Brain microvascular endothelial cell (primary cell): Measurements from ENCODE around the gene TBCE.

Experiments used
- DNase-seq: peaks from one replicate; pipeline ENCODE4 v3.0.0-alpha.2; 2020
- H3K27ac ChIP-seq: fragments of 250-450 bp; sonication (Bioruptor Pico); 2 replicates; pipeline ENCODE4 v1.5.1; 2020; ENCODE audit warnings: mild to moderate bottlenecking, moderate library complexity
- H3K27me3 ChIP-seq: fragments of 250-450 bp; sonication (Bioruptor Pico); replicated peaks from 2 replicates; pipeline ENCODE4 v1.5.1; 2020; ENCODE audit warnings: mild to moderate bottlenecking
- H3K36me3 ChIP-seq: fragments of 250-450 bp; sonication (Bioruptor Pico); replicated peaks from 2 replicates; pipeline ENCODE4 v1.5.1; 2020; ENCODE audit warnings: mild to moderate bottlenecking
- H3K4me3 ChIP-seq: 2 replicates; pipeline ENCODE4 v1.5.1; 2011; ENCODE audit warnings: low read depth, mild to moderate bottlenecking, control low read depth, low read length, moderate library complexity
- in situ Hi-C: cut with HindIII; loops from 2 replicates; pipeline ENCODE4 v1.10.0; 2017; ENCODE audit warnings: low sequenced_read_pairs, low pct_ligation_motif_present
- TF ChIP-seq, protein P1 (sequence below): IDR thresholded peaks from 2 replicates; pipeline ENCODE4 v1.5.1; 2011; ENCODE audit warnings: low read depth, mild to moderate bottlenecking, moderate library complexity, low read length, control low read depth, inconsistent platforms; ENCODE audit errors: missing control alignments

TBCE gene

DNA sequence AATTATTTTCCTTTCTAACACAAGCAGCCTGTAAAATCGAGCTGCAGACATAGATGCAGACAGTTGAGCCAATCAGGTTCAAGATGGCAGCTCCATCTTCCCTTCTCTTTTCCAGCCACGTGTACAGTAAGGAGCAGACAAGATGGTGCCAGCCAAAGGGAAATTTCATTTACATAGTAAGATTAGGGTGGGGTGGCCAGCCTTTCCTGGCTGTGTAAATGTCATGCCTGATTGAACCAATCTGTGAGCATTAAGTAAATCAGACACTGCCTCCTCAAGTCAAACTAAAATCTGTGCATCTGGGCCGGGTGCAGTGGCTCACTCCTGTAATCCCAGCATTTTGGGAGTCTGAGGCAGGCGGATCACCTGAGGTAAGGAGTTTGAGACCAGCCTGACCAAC is 60.2 kb downstream of the TBCE start:
- Histone ChIP-seq H3K27me3 (no peaks in the 10 kb centered on the region), H3K4me3 (no peak overlapping the region), H3K27ac (no peak overlapping the region), H3K36me3 (peaks cover 5% of the 10 kb centered on the region)
- DNase-seq = no peak
- TF ChIP-seq, protein P1, sequence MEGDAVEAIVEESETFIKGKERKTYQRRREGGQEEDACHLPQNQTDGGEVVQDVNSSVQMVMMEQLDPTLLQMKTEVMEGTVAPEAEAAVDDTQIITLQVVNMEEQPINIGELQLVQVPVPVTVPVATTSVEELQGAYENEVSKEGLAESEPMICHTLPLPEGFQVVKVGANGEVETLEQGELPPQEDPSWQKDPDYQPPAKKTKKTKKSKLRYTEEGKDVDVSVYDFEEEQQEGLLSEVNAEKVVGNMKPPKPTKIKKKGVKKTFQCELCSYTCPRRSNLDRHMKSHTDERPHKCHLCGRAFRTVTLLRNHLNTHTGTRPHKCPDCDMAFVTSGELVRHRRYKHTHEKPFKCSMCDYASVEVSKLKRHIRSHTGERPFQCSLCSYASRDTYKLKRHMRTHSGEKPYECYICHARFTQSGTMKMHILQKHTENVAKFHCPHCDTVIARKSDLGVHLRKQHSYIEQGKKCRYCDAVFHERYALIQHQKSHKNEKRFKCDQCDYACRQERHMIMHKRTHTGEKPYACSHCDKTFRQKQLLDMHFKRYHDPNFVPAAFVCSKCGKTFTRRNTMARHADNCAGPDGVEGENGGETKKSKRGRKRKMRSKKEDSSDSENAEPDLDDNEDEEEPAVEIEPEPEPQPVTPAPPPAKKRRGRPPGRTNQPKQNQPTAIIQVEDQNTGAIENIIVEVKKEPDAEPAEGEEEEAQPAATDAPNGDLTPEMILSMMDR = no peak
- in situ Hi-C loops = no loop called here

DNA sequence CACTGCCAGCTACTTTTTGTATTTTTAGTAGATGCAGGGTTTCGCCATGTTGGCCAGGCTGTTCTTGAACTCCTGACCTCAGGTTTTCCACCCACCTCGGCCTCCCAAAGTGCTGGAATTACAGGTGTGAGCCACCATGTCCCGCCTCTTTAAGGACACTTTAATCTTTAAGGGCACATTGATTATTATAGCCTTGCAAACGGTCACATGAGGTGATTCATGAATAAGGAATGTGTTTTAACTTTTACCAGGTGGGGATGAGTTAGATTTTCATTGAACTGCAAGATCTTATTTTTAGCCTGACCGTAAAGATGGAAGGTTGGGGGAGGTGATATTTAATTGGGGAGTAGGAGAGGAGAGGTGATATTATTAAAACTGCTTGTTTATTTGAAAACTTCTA is 61.9 kb downstream of the TBCE start:
- H3K27me3 ChIP-seq = no peaks in the 10 kb centered on the region
- H3K36me3 ChIP-seq = peaks cover 11% of the 10 kb centered on the region
- in situ Hi-C loops = no loop called here
- TF ChIP-seq, protein P1 = no peak
- H3K27ac ChIP-seq = no peak overlapping the region
- no peak for DNase-seq
- H3K4me3 ChIP-seq = no peak overlapping the region

DNA sequence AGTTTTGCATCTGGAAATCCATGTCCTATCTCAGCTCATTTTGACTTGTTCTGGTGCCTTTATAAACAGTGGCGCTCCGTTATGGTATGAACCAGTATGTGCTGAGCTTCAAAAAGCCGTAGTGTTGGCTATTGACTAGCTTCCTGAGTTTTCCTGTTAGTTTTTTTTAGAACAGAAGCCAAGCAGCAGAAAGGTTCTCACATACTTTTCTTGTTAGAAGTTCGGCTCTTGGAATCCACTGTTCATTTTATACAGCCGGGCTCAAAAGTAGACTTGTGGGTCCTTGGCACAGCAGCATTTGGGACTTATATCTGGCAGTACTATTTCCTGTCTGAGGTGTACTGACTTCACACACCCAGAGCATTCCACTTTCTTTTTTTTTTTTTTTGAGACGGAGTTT is 63.8 kb downstream of the TBCE start:
- in situ Hi-C loops = no loop called here
- H3K27ac ChIP-seq = no peak overlapping the region
- no peaks in the 10 kb centered on the region for H3K27me3 ChIP-seq
- TF ChIP-seq, protein P1 = no peak
- DNase-seq = peak; percentile 47
- H3K4me3 ChIP-seq = no peak overlapping the region
- peaks cover 17% of the 10 kb centered on the region for H3K36me3 ChIP-seq

DNA sequence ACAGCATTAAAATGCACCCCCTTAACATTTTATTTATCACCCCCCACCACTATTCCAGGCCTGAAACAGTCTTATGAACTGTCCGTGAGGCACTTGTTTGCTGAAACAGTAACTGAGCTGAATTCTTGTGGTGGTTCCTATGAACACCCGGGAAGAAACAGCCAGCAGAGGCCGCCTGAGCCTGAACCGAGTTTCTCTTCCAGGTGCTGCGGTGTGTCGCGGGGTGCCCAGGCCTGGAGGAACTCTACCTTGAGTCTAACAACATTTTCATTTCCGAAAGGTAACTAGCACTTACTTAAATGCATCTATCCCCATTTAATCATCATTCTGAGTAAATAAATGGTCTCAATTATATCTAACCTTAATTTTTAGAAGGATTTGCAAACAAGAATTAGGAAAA is 66.8 kb downstream of the TBCE start:
- Histone ChIP-seq H3K27me3 (no peaks in the 10 kb centered on the region), H3K36me3 (peaks cover 33% of the 10 kb centered on the region), H3K27ac (no peak overlapping the region), H3K4me3 (no peak overlapping the region)
- TF ChIP-seq, protein P1 = no peak
- in situ Hi-C loops = no loop called here
- no peak for DNase-seq

DNA sequence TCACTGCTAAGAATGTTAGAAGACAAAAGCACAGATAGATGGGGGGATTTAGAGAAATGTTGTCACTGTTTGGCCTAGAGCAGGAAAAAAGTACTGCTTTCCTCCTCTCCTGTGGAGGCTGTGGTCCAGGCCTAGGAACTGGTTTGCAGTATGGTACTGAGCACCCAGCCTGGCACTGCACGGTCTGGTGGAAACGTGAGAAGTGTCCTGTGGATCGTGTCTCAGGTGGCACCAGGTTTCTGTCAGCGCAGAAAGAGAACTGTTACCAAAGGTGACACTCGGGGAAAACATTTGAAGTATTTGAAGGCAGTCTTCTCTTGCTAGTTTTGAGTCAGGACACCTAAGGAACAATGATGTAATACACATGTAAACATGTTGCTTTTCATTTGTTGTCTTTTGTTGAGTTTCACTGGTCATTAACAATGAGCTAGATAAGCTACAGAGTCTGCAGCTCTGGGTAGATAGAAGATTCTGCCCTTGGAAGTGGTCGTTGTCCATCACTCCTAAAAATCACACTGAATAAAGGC is 74.0 kb downstream of the TBCE start:
- H3K27ac ChIP-seq = no peak overlapping the region
- TF ChIP-seq, protein P1 = no peak
- no peak overlapping the region for H3K4me3 ChIP-seq
- no peaks in the 10 kb centered on the region for H3K27me3 ChIP-seq
- peaks cover 53% of the 10 kb centered on the region for H3K36me3 ChIP-seq
- in situ Hi-C loops = no loop called here
- no peak for DNase-seq

DNA sequence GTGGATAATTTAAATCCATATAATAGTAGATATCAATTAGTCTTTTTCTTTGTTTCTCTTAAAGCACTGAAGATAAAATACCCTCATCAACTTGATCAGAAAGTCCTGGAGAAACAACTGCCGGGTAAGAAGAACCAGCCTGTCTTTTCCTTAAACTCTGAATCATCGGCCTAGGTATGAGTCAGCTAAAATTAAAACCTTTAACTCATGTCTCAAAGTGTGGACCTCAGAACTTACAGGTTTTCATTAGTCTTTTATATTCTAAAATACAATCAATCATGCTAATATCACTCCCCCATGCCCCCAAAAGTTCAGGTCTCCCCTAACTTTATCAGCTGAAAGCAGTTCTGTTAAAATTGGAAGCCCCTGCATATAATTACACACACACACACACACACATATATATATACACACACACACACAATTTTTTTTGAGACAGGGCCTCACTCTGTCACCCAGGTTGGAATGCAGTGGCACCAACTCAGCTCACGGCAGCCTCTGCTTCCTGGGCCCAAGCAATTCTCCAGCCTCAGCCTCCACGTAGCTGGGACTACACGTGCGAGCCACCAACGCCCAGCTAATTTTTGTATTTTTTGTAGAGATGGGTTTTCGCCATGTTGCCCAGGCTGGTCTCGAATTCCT is 75.7 kb downstream of the TBCE start:
- in situ Hi-C loops = no loop called here
- DNase-seq = peak; percentile 42
- Histone ChIP-seq H3K36me3 (peaks cover 45% of the 10 kb centered on the region), H3K4me3 (no peak overlapping the region), H3K27ac (peak overlapping the region; percentile 73), H3K27me3 (no peaks in the 10 kb centered on the region)
- TF ChIP-seq, protein P1 = no peak
